K562 (cell line): ENCODE data around the gene ZNF622. TPM values are rescaled to one million over a fixed set of nuclear protein-coding genes. Genes with fewer than 3 reads are reported as not detected.

Experiments used
- ARID1B ChIP-seq: fragments of 450-650 bp; IDR thresholded peaks from 2 replicates; pipeline ENCODE4 v1.6.1; 2016; ENCODE audit warnings: antibody characterized with exemption, mild to moderate bottlenecking, inconsistent platforms
- CHD2 ChIP-seq: IDR thresholded peaks from 2 replicates; pipeline ENCODE4 v1.6.1; 2011; ENCODE audit warnings: low read depth, low read length
- FOXA1 ChIP-seq: fragments of 450-650 bp; IDR thresholded peaks from 2 replicates; pipeline ENCODE4 v1.6.1; 2016; ENCODE audit warnings: mild to moderate bottlenecking, borderline replicate concordance
- JUND ChIP-seq, 2 experiments: IDR thresholded peaks; 2 replicates in 1 of 2; 3 replicates in 1 of 2; pipeline ENCODE4 v1.6.1; 2011; ENCODE audit warnings: borderline replicate concordance in 2 of 2, low read depth in 2 of 2, low read length in 2 of 2, improper control_type of control experiment in 1 of 2, missing biosample characterization in 1 of 2, missing genetic modification characterization in 1 of 2, missing genetic modification reagents in 1 of 2
- KDM1A ChIP-seq, 2 experiments: fragments of 450-650 bp; IDR thresholded peaks; 2 replicates each; pipeline ENCODE4 v1.6.1; 2016; ENCODE audit warnings: mild to moderate bottlenecking in 2 of 2
- MAZ ChIP-seq, 2 experiments: fragments of 450-650 bp in 1 of 2; sonication (generic) in 1 of 2; formaldehyde crosslinking; IDR thresholded peaks in 1 of 2; conservative IDR thresholded peaks in 1 of 2; 2 replicates each; pipeline versions ENCODE4 v1.4.0 to v1.5.0; 2020; ENCODE audit warnings: mild to moderate bottlenecking in 1 of 2, missing genetic modification reagents in 1 of 2
- MTA1 ChIP-seq: fragments of 450-650 bp; IDR thresholded peaks from 2 replicates; pipeline ENCODE4 v1.6.1; 2017; ENCODE audit warnings: borderline replicate concordance
- RBFOX2 ChIP-seq: fragments of 200-400 bp; formaldehyde crosslinking; IDR thresholded peaks from 2 replicates; pipeline ENCODE4 v1.6.1; 2017; ENCODE audit warnings: low read depth, mild to moderate bottlenecking, low read length, moderate library complexity
- SPI1 ChIP-seq: IDR thresholded peaks from 2 replicates; pipeline ENCODE4 v1.6.1; 2011; ENCODE audit warnings: low read depth, low read length, control low read depth, borderline replicate concordance
- ZBTB1 ChIP-seq: sonication (generic); formaldehyde crosslinking; IDR thresholded peaks from 2 replicates; pipeline ENCODE4 v1.8.1; 2023; ENCODE audit warnings: missing genetic modification reagents, low read depth, mild to moderate bottlenecking, borderline replicate concordance
- polyA plus RNA-seq, 8 experiments: library from polyadenylated mRNA; depleted of rRNA in 4 of 8; stranded (reverse) in 5 of 8; unstranded in 3 of 8; fragments of >200 nt; fragmentation: Nextera tagmentation in 2 of 8; fragmentation: Illumina TruSeq in 1 of 8; extraction: Ambion mirVana in 2 of 8; extraction: Trizol in 1 of 8; gene quantifications; 2 replicates each; pipeline versions ENCODE4 v1.2.1 to v1.2.3, GENCODE V29; 2011 to 2014; ENCODE audit warnings: inconsistent platforms in 1 of 8, missing spikeins in 1 of 8
- total RNA-seq, 7 experiments: library from RNA; depleted of rRNA in 6 of 7; stranded (reverse); fragments of >200 nt in 6 of 7; fragmentation: Illumina TruSeq in 2 of 7; extraction: Trizol in 2 of 7; gene quantifications; 2 replicates each; pipeline versions ENCODE4 v1.2.1 to v1.2.3, GENCODE V29; 2011 to 2021; ENCODE audit warnings: low replicate concordance in 1 of 7
- TF ChIP-seq, protein P1 (sequence below): fragments of 450-650 bp; IDR thresholded peaks from 2 replicates; pipeline ENCODE4 v1.6.1; 2016; ENCODE audit warnings: mild to moderate bottlenecking, moderate library complexity
- TF ChIP-seq, protein P2 (sequence below): fragments of 250-450 bp; sonication (Bioruptor Pico); IDR thresholded peaks from 2 replicates; pipeline ENCODE4 v1.8.0; 2022; ENCODE audit warnings: moderate library complexity, mild to moderate bottlenecking, inconsistent platforms
- TF ChIP-seq, protein P3 (sequence below): sonication (generic); formaldehyde crosslinking; IDR thresholded peaks from 2 replicates; pipeline ENCODE4 v1.8.1; 2022; ENCODE audit warnings: missing genetic modification reagents

Gene ZNF622
- total and polyA plus RNA-seq, 9 of the 15 experiments (the other 6 are each of a cell fraction or from before 2014, with no cell fraction given) = 9.6 to 51.5 (median 32.3) TPM

- TF ChIP-seq FOXA1 = no peak
- no peak for TF ChIP-seq ZBTB1 (CRISPR knock-in tag)
- no peak for TF ChIP-seq CHD2
- 0 out of 4 replicates have a peak, but pooled peaks of 1 of the 2 experiments have one; percentile 9 for TF ChIP-seq KDM1A (IDR thresholded peaks at IDR 0.05)
- TF ChIP-seq MAZ (CRISPR knock-in tag; conservative IDR thresholded peaks at IDR 0.05 in 1 of 2, IDR thresholded peaks at IDR 0.05 in 1 of 2) = no peak; a peak in 1 of 4 replicates
- no peak for TF ChIP-seq MTA1
- TF ChIP-seq ARID1B = 0 out of 2 replicates have a peak, but pooled peaks have one; percentile 38
- TF ChIP-seq, protein P1, sequence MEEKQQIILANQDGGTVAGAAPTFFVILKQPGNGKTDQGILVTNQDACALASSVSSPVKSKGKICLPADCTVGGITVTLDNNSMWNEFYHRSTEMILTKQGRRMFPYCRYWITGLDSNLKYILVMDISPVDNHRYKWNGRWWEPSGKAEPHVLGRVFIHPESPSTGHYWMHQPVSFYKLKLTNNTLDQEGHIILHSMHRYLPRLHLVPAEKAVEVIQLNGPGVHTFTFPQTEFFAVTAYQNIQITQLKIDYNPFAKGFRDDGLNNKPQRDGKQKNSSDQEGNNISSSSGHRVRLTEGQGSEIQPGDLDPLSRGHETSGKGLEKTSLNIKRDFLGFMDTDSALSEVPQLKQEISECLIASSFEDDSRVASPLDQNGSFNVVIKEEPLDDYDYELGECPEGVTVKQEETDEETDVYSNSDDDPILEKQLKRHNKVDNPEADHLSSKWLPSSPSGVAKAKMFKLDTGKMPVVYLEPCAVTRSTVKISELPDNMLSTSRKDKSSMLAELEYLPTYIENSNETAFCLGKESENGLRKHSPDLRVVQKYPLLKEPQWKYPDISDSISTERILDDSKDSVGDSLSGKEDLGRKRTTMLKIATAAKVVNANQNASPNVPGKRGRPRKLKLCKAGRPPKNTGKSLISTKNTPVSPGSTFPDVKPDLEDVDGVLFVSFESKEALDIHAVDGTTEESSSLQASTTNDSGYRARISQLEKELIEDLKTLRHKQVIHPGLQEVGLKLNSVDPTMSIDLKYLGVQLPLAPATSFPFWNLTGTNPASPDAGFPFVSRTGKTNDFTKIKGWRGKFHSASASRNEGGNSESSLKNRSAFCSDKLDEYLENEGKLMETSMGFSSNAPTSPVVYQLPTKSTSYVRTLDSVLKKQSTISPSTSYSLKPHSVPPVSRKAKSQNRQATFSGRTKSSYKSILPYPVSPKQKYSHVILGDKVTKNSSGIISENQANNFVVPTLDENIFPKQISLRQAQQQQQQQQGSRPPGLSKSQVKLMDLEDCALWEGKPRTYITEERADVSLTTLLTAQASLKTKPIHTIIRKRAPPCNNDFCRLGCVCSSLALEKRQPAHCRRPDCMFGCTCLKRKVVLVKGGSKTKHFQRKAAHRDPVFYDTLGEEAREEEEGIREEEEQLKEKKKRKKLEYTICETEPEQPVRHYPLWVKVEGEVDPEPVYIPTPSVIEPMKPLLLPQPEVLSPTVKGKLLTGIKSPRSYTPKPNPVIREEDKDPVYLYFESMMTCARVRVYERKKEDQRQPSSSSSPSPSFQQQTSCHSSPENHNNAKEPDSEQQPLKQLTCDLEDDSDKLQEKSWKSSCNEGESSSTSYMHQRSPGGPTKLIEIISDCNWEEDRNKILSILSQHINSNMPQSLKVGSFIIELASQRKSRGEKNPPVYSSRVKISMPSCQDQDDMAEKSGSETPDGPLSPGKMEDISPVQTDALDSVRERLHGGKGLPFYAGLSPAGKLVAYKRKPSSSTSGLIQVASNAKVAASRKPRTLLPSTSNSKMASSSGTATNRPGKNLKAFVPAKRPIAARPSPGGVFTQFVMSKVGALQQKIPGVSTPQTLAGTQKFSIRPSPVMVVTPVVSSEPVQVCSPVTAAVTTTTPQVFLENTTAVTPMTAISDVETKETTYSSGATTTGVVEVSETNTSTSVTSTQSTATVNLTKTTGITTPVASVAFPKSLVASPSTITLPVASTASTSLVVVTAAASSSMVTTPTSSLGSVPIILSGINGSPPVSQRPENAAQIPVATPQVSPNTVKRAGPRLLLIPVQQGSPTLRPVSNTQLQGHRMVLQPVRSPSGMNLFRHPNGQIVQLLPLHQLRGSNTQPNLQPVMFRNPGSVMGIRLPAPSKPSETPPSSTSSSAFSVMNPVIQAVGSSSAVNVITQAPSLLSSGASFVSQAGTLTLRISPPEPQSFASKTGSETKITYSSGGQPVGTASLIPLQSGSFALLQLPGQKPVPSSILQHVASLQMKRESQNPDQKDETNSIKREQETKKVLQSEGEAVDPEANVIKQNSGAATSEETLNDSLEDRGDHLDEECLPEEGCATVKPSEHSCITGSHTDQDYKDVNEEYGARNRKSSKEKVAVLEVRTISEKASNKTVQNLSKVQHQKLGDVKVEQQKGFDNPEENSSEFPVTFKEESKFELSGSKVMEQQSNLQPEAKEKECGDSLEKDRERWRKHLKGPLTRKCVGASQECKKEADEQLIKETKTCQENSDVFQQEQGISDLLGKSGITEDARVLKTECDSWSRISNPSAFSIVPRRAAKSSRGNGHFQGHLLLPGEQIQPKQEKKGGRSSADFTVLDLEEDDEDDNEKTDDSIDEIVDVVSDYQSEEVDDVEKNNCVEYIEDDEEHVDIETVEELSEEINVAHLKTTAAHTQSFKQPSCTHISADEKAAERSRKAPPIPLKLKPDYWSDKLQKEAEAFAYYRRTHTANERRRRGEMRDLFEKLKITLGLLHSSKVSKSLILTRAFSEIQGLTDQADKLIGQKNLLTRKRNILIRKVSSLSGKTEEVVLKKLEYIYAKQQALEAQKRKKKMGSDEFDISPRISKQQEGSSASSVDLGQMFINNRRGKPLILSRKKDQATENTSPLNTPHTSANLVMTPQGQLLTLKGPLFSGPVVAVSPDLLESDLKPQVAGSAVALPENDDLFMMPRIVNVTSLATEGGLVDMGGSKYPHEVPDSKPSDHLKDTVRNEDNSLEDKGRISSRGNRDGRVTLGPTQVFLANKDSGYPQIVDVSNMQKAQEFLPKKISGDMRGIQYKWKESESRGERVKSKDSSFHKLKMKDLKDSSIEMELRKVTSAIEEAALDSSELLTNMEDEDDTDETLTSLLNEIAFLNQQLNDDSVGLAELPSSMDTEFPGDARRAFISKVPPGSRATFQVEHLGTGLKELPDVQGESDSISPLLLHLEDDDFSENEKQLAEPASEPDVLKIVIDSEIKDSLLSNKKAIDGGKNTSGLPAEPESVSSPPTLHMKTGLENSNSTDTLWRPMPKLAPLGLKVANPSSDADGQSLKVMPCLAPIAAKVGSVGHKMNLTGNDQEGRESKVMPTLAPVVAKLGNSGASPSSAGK = 0 out of 2 replicates have a peak, but pooled peaks have one; percentile 25
- TF ChIP-seq, protein P2, sequence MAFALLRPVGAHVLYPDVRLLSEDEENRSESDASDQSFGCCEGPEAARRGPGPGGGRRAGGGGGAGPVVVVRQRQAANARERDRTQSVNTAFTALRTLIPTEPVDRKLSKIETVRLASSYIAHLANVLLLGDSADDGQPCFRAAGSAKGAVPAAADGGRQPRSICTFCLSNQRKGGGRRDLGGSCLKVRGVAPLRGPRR (CRISPR knock-in tag) = no peak
- peak; percentile 84; the same call in 1 of the 2 replicates for TF ChIP-seq JUND (IDR thresholded peaks at IDR 0.05; ENCODE audit: borderline replicate concordance, low read depth, low read length)
- 0 out of 3 replicates have a peak, but pooled peaks have one; percentile 56 for TF ChIP-seq JUND (tag; IDR thresholded peaks at IDR 0.05; ENCODE audit: borderline replicate concordance, low read depth, low read length)
- no peak for TF ChIP-seq RBFOX2
- TF ChIP-seq, protein P3, sequence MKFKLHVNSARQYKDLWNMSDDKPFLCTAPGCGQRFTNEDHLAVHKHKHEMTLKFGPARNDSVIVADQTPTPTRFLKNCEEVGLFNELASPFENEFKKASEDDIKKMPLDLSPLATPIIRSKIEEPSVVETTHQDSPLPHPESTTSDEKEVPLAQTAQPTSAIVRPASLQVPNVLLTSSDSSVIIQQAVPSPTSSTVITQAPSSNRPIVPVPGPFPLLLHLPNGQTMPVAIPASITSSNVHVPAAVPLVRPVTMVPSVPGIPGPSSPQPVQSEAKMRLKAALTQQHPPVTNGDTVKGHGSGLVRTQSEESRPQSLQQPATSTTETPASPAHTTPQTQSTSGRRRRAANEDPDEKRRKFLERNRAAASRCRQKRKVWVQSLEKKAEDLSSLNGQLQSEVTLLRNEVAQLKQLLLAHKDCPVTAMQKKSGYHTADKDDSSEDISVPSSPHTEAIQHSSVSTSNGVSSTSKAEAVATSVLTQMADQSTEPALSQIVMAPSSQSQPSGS (CRISPR knock-in tag) = no peak
- no peak for TF ChIP-seq SPI1
These were observed 9.3 kb downstream of the ZNF622 start (continued) for GRCh38 chr5:16456103-16456832.
